CD4-positive, alpha-beta T cell treated with Interleukin-6 at 100 ng/mL for 8 hours (primary cell): ENCODE results near the gene RGS14.
"Not testable (repeated sequence)": the region's sequence is repeated elsewhere in the genome, so short reads cannot be mapped to it uniquely, and the experiment has no call there.

Experiments used
- DNase-seq: peaks from one replicate; pipeline ENCODE4 v3.0.0-alpha.2; 2020; ENCODE audit warnings: mixed read lengths, low spot score

The RGS14 gene

DNA sequence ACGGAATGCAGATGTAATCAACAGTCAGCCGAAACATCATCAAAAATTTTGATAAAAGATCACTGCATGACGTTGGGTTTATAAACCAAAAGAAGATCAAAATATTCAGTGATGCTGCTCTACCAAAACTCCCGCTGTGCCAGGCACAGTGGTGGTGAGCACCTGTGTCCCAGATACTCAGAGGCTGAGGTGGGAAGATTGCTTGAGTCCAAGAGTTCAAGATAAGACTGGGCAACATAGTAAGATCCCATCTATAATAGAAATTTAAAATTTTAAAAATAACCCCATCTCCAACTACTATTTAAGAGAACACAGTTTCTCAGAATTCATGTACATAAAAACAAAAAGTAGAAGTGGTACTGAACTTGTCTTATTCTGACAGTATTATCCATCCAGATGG, 10.0 kb upstream of the RGS14 start:
- no peak for DNase-seq

DNA sequence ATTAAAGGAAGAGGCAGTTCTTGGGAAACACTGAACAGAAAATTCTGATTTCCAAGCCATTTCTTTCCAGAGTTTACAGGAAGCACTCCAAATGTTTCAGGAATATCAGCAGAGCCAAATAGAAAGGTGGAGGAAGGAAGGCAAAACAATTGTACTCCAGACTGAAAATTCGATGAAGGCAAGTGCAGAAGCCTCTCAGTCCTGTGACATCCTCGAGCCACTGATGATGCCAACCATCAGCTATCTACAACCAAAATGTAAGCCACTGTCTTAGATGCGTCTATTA, 8.4 kb upstream of the RGS14 start:
- no peak for DNase-seq

DNA sequence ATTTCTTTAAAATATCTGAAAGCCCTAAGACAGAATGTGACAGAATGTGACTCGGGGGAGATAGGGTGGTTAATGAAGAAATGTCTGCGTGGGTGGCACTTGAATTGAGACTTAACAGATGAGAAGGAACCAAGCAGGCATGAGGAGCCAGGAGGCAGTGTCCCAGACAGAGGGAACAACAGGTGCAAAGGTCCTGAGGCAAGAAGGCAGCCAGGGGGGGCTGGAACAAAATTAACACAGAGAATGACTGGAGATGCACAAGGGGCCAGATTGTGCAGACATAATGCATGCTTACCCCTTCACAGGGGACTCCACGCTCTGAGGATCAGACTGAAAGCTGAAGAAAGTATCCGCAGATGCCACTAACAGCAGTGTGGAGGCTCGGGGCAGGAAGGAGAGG, 8.0 kb upstream of the RGS14 start:
- DNase-seq = no peak

DNA sequence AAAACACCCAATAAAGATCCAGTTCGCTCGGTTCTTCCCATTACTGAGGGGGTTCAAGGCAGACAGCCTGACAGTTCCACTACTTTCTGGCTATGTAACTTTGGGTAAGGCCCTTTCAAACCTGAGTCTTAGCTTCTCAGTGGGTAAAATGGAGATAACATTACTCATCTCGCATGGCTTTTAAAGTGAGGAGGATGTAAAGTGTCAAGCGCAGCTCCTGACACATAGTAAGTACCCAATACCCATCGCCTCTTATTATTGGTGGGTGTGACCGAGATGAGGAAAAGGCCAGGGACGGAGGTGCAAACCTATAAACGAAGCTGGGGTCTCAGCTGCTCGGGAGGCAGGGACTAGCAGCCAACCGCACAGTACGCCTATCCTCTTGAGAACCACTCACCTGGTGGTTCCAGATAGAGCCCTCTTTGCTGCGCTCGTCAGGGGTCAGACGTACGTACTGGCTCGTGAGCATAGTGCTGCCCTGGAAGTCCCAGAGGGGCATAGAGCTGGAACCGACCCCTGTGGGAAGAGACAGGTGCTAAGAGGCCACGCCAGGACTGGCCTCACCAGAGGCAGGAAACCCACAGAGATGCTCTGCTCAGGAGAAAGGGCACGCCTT, 6.8 kb upstream of the RGS14 start:
- no peak for DNase-seq

GRCh38 chr5:177351392-177352329, 6.1 kb upstream of the RGS14 start, which contains the start of gene LMAN2:
Gene LMAN2, minus strand, starts transcription at chr5:177351668. Its CDS starts 21 bp downstream, at chr5:177351647.
- peak; percentile 91 for DNase-seq

DNA sequence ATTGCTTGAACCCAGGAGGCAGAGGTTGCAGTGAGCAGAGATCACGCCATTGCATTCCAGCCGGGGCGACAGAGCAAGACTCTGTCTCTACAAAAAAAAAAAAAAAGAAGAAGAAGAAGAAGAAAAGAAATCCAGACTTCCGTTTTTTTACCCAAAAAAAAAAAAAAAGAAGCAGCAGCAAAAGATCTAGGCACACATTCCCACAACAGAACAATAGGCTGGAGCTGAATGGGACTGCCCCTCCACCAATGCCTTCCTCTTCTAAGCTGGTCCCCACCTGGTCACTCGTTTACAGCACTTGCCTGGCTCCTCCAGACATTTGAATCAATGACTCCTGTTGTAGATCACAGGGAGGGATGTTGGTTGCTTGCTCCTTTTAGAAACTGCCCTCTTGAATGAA, 4.6 kb upstream of the RGS14 start:
- DNase-seq = no peak

- DNase-seq = no peak
Measured at GRCh38 chr5:177354256-177354655, 3.5 kb upstream of the RGS14 start.

GRCh38 chr5:177354711-177355110, 3.0 kb upstream of the RGS14 start:
- no peak for DNase-seq

DNA sequence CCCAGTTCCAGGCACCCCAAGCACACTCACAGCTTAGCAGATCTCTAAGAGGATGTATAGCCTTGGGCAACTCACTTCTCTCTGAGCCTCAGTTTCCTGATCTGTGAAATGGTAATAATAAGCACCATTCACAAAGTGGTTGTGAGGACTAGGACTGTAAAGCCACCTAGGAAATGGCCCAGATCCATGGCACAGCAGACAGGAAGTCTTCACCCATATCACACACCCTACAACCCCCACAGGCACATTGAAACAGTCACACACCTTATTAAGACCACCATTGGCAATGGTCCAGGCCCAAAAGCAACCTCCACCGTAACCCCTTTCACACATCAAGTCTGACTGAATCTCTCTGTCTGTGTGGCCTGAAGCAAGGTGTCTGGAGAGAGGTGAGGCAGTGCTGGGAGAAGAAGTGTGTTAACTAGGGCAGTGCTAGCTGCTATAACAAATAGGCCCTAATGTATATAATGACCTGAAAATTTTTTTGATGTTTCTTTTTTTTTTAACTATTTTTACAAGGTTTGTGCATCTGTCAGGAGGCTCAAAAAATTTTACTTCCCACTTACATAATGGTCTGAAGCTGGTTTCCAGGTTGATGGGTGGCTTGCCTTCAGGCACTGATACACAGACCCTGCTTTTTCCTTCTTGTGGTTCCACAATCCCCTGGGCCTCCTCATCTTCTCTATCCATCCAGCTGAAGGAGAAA, 2.4 kb upstream of the RGS14 start:
- no peak for DNase-seq

DNA sequence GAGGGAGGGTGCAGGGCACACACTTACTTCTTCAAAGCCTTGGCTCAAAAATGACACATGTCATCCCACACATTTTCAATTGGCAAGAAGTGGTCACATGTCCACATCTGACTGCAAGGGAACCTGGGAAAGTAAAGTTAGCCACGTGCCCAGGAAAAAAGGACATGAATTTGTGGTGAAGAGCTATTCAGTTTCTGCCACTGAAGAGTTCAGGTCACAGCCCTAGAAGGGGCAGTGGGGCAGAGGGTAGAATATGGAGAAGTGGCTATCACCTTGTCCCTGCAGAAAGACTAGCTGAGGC, 1.9 kb upstream of the RGS14 start:
- no peak for DNase-seq

DNA sequence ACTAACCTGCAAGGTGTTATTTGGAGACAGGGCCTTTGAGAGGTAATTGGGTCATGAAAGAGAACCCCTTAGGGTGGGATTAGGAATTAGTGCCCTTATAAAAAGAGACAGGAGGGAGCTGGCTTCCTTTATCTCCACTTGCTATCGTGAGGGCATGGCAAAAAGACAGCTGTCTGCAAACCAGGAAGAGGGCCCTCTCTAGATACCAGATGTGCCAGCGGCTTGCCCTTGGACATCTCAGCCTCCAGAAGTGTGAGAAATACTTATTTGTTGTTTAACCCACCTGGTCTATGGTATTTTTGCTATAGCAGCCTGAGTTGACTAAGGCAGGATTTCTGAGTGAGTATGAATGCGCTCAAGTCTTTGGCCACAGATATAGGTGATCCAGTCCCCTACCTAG, 978 bp upstream of the RGS14 start:
- DNase-seq = no peak

GRCh38 chr5:177357146-177357458, 622 bp upstream of the RGS14 start:
- DNase-seq = no peak

- no peak for DNase-seq
Measured at GRCh38 chr5:177358370-177358819, 671 bp downstream of the RGS14 start.

GRCh38 chr5:177359451-177359851, 1.7 kb downstream of the RGS14 start:
- DNase-seq = no peak

GRCh38 chr5:177359860-177360259, 2.1 kb downstream of the RGS14 start:
- no peak for DNase-seq

GRCh38 chr5:177360740-177361139, 3.0 kb downstream of the RGS14 start:
- DNase-seq = not testable (repeated sequence)

DNA sequence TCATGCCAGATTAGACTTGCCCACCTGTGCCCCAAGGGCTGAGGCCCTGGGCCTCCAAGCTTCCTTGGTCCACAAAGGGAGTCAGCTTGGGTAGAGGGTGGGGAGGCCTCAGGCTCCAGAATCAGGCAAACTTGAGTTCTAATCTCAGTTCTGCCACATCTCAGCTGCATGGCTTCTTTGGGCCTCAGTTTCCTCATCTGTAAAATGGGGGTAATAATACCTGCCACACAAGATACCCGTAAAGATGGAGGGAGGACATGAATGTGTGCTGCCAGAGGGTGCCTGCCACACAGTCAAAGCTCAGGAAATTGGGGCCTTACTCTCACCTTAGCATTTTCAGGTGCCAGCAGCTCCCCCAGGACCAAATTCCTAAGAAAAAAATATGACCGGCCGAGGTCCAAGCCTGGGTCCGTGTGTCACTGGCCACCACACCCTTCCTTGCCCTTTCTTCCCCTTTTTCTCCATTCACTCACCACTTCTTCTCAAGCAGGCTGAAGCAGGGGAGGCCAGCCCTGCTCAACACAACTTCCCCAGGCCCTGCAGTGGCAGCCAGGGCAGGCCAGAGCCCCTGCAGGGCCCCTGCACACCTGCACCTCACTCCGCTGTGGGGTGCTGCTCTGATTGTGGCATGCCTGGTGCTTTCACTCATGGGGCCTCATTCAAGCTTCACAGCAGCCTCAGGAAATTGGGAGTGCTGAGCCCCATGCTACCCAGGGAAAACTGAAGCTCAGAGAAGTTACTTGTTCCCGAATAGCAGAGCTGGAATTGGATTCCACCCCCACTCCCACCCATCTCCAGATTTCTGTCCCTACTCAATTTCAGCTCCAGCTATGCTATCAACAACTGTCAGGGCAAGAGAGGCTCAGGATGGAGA, 3.9 kb downstream of the RGS14 start:
- DNase-seq = no peak

DNA sequence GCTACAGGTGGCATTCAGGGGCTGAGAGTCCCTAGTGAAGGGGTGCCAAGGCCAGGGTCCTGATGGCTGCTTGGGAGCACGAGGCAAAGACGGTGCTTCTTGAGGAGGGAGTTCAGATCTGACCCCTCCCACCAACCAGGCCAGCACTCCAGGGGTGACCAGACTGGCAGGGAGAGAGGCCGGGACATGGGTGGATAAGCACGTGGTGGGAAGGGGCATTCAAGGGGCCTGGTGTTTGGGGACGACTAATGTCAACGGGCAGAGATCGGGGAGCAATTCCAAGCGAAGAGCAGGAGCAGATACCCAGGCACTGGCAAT, 4.5 kb downstream of the RGS14 start:
- DNase-seq = no peak

DNA sequence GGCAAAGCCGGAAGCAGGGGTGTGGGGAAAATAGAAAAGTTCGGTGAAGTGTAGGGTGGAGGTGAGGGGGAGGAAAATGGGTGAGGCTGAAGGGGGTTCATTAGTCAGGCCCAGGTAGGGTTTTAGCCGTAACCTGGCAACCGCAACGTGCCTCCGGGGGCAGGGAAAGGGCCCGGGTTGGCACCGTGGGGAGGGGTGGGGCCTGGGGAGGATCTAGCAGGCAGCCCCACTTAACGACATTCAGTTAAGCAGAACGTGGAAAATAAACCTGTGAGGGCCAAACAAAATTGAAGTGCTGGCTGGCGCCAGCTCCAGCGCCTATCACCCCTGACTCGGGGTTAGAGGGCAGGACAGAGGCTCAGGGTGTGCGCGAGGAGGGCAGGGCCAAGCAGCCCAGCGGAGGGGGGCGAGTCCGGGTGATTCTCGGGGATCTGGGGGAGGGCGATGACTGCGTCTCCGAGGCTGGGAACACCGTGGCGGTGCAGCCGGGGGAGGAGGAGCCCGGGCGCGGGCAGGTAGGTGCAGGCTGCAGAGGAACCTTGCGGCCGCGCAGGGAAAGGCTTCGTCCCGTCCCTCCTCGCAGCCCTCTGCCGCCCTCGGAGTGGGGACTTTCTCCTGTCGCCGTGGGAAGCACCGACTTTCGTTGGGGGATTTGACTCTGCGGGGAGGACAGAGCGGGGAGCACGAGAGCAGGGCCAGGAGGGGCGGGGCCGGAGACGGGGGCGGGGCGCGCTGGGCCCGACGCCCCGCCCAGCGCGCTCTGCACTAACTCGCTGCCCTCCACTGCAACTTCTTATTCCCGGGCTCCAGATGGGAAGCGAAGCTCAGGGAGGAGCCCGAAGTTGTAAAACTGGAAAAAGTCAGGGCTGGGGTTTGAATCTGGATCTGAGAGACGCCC, 5.1 kb downstream of the RGS14 start:
- DNase-seq = peak; percentile 62

DNA sequence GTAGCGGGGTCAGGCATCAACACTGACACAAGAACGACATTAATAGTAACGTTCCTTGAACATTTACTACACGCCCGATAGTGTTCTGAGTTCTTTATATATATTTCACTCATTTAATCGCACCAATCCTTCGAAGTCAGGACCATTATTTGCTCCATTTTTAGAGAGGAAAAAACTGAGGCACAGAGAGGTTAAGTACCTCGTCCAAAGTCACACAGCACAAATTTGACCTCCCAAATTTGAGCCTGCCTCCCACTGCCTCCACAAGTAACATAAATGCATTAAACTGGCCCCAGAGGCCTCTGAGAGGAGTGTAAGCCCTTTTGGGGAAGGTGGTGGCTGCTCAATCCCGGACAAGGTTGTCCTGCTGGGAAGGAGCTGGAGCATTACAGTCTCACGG, 5.8 kb downstream of the RGS14 start:
- DNase-seq = no peak

DNA sequence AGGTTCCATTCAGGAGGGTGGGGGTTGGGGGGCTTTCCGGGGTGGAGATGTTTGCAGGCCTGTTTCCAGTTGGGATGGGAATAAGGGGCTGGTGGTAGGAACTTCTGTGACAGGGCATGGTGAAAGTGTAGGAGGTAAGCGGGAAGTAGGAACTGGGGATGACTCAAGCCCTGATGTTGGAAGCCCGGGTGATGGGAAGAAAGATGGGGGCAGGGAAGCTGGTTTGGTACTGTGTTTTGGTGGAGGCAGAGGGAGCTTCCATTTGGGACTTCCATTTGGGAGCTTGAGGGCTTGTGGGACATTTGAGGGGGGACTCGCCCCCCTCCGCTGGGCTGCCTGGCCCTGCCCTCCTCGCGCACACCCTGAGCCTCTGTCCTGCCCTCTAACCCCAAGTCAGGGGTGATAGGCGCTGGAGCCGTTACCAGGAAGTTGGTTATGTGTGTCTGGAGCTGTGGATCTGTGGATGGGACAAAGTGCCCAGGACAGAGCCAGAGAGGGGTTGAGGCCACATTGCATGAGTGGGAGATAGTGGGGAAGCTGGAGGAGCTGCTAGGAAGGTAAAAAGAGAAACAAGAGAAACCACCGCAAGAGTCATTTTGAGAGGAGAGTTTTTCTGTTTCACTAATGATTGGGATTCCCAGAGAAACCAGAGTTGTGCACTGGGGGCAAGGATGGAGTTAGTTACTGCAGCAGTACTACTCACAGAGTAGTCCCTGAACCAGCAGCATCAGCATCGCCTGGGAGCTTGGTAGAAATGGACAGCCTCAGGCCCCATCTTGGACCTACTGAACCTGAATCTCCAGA, 6.6 kb downstream of the RGS14 start:
- no peak for DNase-seq
